Measurements from ENCODE around the gene DCANP1. TPM values are rescaled to one million over a fixed set of nuclear protein-coding genes. Genes with fewer than 3 reads are reported as not detected.

The DCANP1 gene
- total RNA-seq, 1 donor from 2014 or later = not detected

GRCh38 chr5:135476615-135477581, 29.8 kb upstream of the DCANP1 start:
- DNase-seq (ENCODE audit: low spot score in 2 of 2, unreplicated experiment in 2 of 2) = no peak
- H3K36me3 Mint-ChIP-seq = no peaks in the 10 kb centered on the region
- H3K4me3 Mint-ChIP-seq = no peak overlapping the region
- no peak for TF ChIP-seq CTCF (IDR thresholded peaks at IDR 0.05; ENCODE audit: unreplicated experiment)
- H3K27ac Mint-ChIP-seq = peak overlapping the region; percentile 49
- H3K27me3 Mint-ChIP-seq (ENCODE audit: low read depth) = peaks cover 71% of the 10 kb centered on the region
- peaks cover 5% of the 10 kb centered on the region for H3K4me1 Mint-ChIP-seq
- H3K9me3 Mint-ChIP-seq = no peaks in the 10 kb centered on the region

GRCh38 chr5:135473956-135474670, 27.0 kb upstream of the DCANP1 start:
- no peak for DNase-seq (ENCODE audit: low spot score in 2 of 2, unreplicated experiment in 2 of 2)
- H3K4me1 Mint-ChIP-seq = peaks cover 5% of the 10 kb centered on the region
- peaks cover 80% of the 10 kb centered on the region for H3K27me3 Mint-ChIP-seq (ENCODE audit: low read depth)
- no peak for TF ChIP-seq CTCF (IDR thresholded peaks at IDR 0.05; ENCODE audit: unreplicated experiment)
- no peaks in the 10 kb centered on the region for H3K9me3 Mint-ChIP-seq
- H3K36me3 Mint-ChIP-seq = no peaks in the 10 kb centered on the region
- no peak overlapping the region for H3K27ac Mint-ChIP-seq
- no peak overlapping the region for H3K4me3 Mint-ChIP-seq

- Mint-ChIP-seq H3K9me3 (no peaks in the 10 kb centered on the region), H3K4me1 (peaks cover 5% of the 10 kb centered on the region), H3K4me3 (no peak overlapping the region), H3K27me3 (ENCODE audit: low read depth) (peaks cover 93% of the 10 kb centered on the region), H3K27ac (no peak overlapping the region), H3K36me3 (no peaks in the 10 kb centered on the region)
- DNase-seq (ENCODE audit: low spot score in 2 of 2, unreplicated experiment in 2 of 2) = no peak
- TF ChIP-seq CTCF (IDR thresholded peaks at IDR 0.05; ENCODE audit: unreplicated experiment) = no peak
Observed at GRCh38 chr5:135472141-135472540, 25.0 kb upstream of the DCANP1 start.

GRCh38 chr5:135471726-135472125, 24.6 kb upstream of the DCANP1 start:
- Mint-ChIP-seq H3K27ac (no peak overlapping the region), H3K36me3 (no peaks in the 10 kb centered on the region), H3K4me3 (no peak overlapping the region), H3K27me3 (ENCODE audit: low read depth) (peaks cover 93% of the 10 kb centered on the region), H3K9me3 (no peaks in the 10 kb centered on the region), H3K4me1 (peaks cover 1% of the 10 kb centered on the region)
- no peak for TF ChIP-seq CTCF (IDR thresholded peaks at IDR 0.05; ENCODE audit: unreplicated experiment)
- DNase-seq (ENCODE audit: low spot score in 2 of 2, unreplicated experiment in 2 of 2) = no peak

- no peak for TF ChIP-seq CTCF (IDR thresholded peaks at IDR 0.05; ENCODE audit: unreplicated experiment)
- Mint-ChIP-seq H3K27ac (no peak overlapping the region), H3K27me3 (ENCODE audit: low read depth) (peaks cover 96% of the 10 kb centered on the region), H3K9me3 (no peaks in the 10 kb centered on the region), H3K36me3 (no peaks in the 10 kb centered on the region), H3K4me1 (peaks cover 6% of the 10 kb centered on the region), H3K4me3 (no peak overlapping the region)
- no peak for DNase-seq (ENCODE audit: low spot score in 2 of 2, unreplicated experiment in 2 of 2)
Observed at GRCh38 chr5:135469911-135470310, 22.8 kb upstream of the DCANP1 start.

Data from mesothelial cell of epicardium (in vitro differentiated cells).